DOHH2 (cell line): ENCODE data around the gene SRF.

Experiments used
- H3F3A ChIP-seq: fragments of 200-600 bp; sonication (generic), shearing (Covaris generic); 2 replicates; pipeline ENCODE4 v1.6.0; 2016; ENCODE audit warnings: antibody characterized with exemption, mild to moderate bottlenecking; ENCODE audit not compliant: control insufficient read depth, insufficient read depth
- H3K27ac ChIP-seq: fragments of 200-600 bp; sonication (generic); 2 replicates; pipeline ENCODE4 v1.5.1; 2014; ENCODE audit warnings: low read depth, mild to moderate bottlenecking, low read length, moderate library complexity
- H3K27me3 ChIP-seq: fragments of 200-600 bp; sonication (generic); 2 replicates; pipeline ENCODE4 v1.6.1; 2014; ENCODE audit warnings: mild to moderate bottlenecking, low read length, mixed read lengths; ENCODE audit not compliant: control insufficient read depth
- H3K36me3 ChIP-seq: fragments of 200-600 bp; sonication (generic); 2 replicates; pipeline ENCODE4 v1.6.1; 2014; ENCODE audit warnings: mild to moderate bottlenecking, low read length, moderate library complexity, mixed read lengths; ENCODE audit not compliant: control insufficient read depth
- H3K4me1 ChIP-seq: fragments of 200-600 bp; sonication (generic); 2 replicates; pipeline ENCODE4 v1.6.1; 2014; ENCODE audit warnings: mild to moderate bottlenecking, low read length, mixed read lengths; ENCODE audit not compliant: control insufficient read depth
- H3K4me2 ChIP-seq: fragments of 200-600 bp; sonication (generic); 2 replicates; pipeline ENCODE4 v1.6.0; 2014; ENCODE audit warnings: mild to moderate bottlenecking, low read length, moderate library complexity
- H3K4me3 ChIP-seq: fragments of 200-600 bp; sonication (generic); 2 replicates; pipeline ENCODE4 v1.5.1; 2014; ENCODE audit warnings: mild to moderate bottlenecking, low read length, mixed read lengths
- H3K79me2 ChIP-seq: fragments of 200-600 bp; sonication (generic); 2 replicates; pipeline ENCODE4 v1.6.1; 2014; ENCODE audit warnings: mild to moderate bottlenecking, low read length, mixed read lengths; ENCODE audit not compliant: control insufficient read depth
- H3K9me2 ChIP-seq: fragments of 200-600 bp; sonication (generic); replicated peaks from 2 replicates; pipeline ENCODE4 v1.6.1; 2014; ENCODE audit warnings: mild to moderate bottlenecking, low read length, mixed read lengths; ENCODE audit not compliant: control insufficient read depth
- H3K9me3 ChIP-seq: fragments of 200-600 bp; sonication (generic); 2 replicates; pipeline ENCODE4 v1.6.1; 2014; ENCODE audit warnings: antibody characterized with exemption, low read length, mixed read lengths; ENCODE audit not compliant: control insufficient read depth, insufficient read depth
- H4K20me1 ChIP-seq: fragments of 200-600 bp; sonication (generic); 2 replicates; pipeline ENCODE4 v1.6.0; 2014; ENCODE audit warnings: low read depth, mild to moderate bottlenecking, antibody characterized with exemption, low read length, moderate library complexity; ENCODE audit not compliant: control insufficient read depth, insufficient read depth
- EZH2phosphoT487 ChIP-seq: fragments of 200-600 bp; sonication (generic); IDR thresholded peaks from 2 replicates; pipeline ENCODE4 v1.6.1; 2017; ENCODE audit warnings: borderline replicate concordance, mild to moderate bottlenecking, antibody characterized with exemption, low read length, moderate library complexity, mixed read lengths
- TF ChIP-seq, protein P1 (sequence below): fragments of 200-600 bp; sonication (generic); IDR thresholded peaks from one replicate; pipeline ENCODE4 v1.5.1; 2014; ENCODE audit warnings: antibody characterized with exemption, mild to moderate bottlenecking, low read depth, low read length; ENCODE audit not compliant: poor library complexity, severe bottlenecking

Gene SRF

DNA sequence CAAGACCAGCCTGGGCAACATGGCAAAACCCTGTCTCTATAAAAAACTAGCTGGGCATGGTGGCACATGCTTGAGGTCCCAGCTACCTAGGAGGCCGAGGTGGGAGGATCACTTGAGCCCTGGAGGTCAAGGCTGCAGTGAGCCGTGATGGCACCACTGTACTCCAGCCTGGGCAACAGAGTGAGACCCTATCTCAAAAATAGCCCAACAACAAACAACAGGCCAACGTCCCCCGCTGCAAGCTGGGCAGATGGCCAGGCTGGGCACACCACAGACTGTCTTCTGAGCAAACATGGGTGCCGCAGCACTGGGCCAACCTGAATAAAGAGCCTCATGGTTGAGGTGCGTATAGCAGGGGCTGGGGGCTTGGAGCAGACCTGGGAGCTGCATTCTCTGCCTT, 46.6 kb upstream of the SRF start:
- peaks cover 7% of the 10 kb centered on the region; the same call in 1 of the 2 replicates for H3K27me3 ChIP-seq
- no peak for TF ChIP-seq EZH2phosphoT487
- TF ChIP-seq, protein P1, sequence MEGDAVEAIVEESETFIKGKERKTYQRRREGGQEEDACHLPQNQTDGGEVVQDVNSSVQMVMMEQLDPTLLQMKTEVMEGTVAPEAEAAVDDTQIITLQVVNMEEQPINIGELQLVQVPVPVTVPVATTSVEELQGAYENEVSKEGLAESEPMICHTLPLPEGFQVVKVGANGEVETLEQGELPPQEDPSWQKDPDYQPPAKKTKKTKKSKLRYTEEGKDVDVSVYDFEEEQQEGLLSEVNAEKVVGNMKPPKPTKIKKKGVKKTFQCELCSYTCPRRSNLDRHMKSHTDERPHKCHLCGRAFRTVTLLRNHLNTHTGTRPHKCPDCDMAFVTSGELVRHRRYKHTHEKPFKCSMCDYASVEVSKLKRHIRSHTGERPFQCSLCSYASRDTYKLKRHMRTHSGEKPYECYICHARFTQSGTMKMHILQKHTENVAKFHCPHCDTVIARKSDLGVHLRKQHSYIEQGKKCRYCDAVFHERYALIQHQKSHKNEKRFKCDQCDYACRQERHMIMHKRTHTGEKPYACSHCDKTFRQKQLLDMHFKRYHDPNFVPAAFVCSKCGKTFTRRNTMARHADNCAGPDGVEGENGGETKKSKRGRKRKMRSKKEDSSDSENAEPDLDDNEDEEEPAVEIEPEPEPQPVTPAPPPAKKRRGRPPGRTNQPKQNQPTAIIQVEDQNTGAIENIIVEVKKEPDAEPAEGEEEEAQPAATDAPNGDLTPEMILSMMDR, result no peak
- H3K4me3 ChIP-seq, result no peak overlapping the region
- no peaks in the 10 kb centered on the region for H3K79me2 ChIP-seq
- no peak overlapping the region for H3K27ac ChIP-seq
- no peaks in the 10 kb centered on the region for H3K36me3 ChIP-seq
- H3K9me3 ChIP-seq, result no peaks in the 10 kb centered on the region
- H3K4me2 ChIP-seq, result no peak overlapping the region
- H3K9me2 ChIP-seq, result no peaks in the 10 kb centered on the region
- no peaks in the 10 kb centered on the region; the same call in 1 of the 2 replicates for H4K20me1 ChIP-seq
- no peaks in the 10 kb centered on the region for H3K4me1 ChIP-seq
- no peaks in the 10 kb centered on the region for H3F3A ChIP-seq

DNA sequence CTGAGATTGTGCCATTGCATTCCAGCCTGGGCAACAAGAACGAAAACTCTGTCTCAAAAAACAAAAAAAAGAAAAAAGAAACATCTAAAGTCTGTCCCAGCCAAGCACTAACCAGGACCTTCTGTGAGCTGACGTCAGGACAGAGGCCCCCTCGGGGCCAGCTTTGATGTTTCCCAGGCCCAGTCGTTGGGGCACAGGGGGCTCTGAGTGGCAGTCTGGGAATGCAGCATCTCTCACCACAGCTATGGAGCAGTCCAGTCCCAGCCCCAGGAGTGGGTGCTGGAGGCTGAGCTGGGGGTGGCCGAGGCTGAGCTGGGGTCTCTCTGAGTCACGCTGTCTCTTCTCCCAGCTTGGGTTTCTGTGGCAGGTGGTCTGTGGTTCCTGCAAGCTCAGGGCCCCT, 46.0 kb upstream of the SRF start:
- Histone ChIP-seq H3K4me3 (no peak overlapping the region), H4K20me1 (no peaks in the 10 kb centered on the region; the same call in 1 of the 2 replicates), H3K36me3 (no peaks in the 10 kb centered on the region), H3K27me3 (peaks cover 5% of the 10 kb centered on the region; the same call in 1 of the 2 replicates), H3K9me3 (no peaks in the 10 kb centered on the region), H3K9me2 (no peaks in the 10 kb centered on the region), H3K4me2 (no peak overlapping the region), H3K27ac (no peak overlapping the region), H3F3A (no peaks in the 10 kb centered on the region), H3K79me2 (no peaks in the 10 kb centered on the region), H3K4me1 (no peaks in the 10 kb centered on the region)
- TF ChIP-seq, protein P1, result no peak
- no peak for TF ChIP-seq EZH2phosphoT487

DNA sequence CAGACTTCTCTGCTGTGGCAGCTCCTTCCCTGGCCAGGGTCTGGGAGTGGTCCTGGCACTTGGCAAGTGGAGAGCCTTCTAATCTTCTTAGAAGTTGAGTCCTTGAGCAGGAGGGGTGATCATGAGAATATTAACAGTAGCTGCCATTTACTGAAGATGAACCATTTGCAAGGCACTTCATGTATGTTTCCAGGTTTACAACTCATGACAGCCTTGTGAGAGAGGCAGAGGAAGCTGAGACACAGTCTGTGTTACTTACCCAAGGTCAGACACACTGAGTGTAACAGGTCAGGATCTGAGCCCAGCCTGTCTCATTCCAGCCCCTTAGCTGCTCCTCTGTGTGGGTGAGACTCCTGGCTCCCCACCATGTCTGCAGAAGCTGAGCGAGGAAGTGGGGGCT, 45.5 kb upstream of the SRF start:
- H4K20me1 ChIP-seq, result no peaks in the 10 kb centered on the region; the same call in 1 of the 2 replicates
- peaks cover 1% of the 10 kb centered on the region; the same call in 1 of the 2 replicates for H3K27me3 ChIP-seq
- no peak overlapping the region for H3K27ac ChIP-seq
- TF ChIP-seq EZH2phosphoT487, result no peak
- TF ChIP-seq, protein P1, result no peak
- no peaks in the 10 kb centered on the region for H3K9me2 ChIP-seq
- H3K4me1 ChIP-seq, result no peaks in the 10 kb centered on the region
- H3K4me3 ChIP-seq, result no peak overlapping the region
- H3K36me3 ChIP-seq, result no peaks in the 10 kb centered on the region
- no peaks in the 10 kb centered on the region for H3K9me3 ChIP-seq
- no peaks in the 10 kb centered on the region for H3F3A ChIP-seq
- H3K4me2 ChIP-seq, result no peak overlapping the region
- no peaks in the 10 kb centered on the region for H3K79me2 ChIP-seq
